ENCODE measurements around the gene KRTAP3-1.
"Not testable (repeated sequence)": the region's sequence is repeated elsewhere in the genome, so short reads cannot be mapped to it uniquely, and the experiment has no call there.

Gene KRTAP3-1

DNA sequence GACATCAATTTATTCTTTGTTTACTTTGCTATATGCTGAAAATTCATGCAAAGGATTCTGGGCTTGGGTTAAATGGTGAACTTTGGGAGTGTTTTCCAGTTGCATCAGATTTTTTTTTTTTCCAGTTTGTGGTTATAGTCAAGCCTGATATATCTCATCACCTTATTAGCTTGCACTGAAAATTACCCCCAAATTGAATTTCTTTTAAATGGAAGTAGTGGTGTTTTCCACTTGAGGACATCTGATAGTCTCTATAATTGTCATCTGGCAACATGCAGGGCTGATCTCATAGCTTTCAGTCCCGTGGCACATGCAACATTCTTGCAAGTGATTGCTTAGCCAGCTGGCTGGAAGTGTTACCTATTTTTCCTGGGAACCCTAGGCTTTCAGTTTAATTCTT, 4.7 kb upstream of the KRTAP3-1 start:
- no peak for DNase-seq

DNA sequence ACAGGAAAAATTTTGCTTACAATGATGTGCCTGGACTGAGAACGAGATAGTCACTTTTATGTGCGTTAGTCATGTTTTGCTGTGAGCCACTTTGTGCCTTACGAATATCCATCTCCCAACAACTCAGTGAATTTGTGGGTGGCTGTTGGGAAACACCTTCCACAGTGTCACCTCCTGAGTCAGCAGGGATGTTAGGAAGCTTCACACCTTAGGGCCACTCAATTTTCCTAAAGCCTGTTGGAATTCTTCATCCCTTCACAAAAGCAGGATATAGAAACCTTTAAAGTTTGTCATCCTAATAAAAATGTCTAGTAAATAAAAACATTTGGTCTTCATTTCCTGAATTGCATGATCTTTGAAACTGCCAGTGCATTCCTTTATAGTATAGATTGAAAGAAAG, 4.3 kb upstream of the KRTAP3-1 start:
- DNase-seq, result no peak

DNA sequence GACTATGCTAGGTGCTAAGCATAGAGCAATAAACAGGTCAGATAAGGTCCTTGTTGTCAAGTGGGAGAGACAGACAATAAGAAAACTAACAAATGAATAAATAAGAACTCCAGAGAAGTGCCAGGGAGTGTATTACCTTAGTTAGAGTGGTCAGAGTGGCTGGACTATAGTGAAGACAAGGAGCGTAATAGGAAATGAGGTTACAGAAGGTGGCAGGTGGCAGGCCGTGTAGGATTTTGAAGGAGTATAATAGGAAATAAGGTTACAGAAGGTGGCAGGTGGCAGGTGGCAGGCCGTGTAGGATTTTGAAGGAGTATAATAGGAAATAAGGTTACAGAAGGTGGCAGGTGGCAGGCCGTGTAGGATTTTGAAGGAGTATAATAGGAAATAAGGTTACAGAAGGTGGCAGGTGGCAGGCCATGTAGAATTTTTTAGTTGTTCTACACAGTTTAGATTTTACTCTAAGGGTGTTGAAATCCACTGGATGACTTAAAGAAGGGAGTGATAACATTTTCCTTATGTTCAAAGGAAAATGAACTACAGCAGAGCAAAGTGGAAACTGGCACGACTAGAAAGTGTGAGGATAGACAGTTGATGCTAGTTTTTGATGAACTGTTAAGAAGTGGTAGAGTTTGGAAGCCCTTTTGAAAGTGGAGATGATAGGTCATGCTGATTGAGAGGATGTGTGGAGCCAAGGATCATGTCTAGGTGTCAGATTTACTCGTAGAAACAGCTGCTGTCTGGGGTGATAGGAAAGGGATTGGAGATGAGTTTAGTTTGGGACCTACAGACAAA, 3.6 kb upstream of the KRTAP3-1 start:
- DNase-seq, result no peak

DNA sequence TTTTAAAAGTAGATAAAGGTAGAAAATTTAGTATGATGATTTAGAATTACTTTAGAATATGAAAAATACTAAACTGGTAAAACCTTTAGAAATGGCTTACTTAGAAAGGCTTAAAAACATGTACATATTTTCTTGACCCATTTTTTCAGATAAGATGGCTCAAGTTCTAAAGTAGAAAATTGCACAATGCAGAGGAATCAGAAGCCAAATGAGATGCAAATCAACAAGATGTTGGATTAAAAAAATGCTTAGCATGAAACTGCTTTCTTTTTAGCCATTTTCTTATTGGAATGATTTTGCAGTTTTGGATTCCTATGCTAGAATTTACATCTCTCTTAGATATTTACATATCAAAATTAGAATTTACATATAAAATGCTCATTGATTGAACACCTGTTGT, 1.5 kb upstream of the KRTAP3-1 start:
- DNase-seq, result no peak

DNA sequence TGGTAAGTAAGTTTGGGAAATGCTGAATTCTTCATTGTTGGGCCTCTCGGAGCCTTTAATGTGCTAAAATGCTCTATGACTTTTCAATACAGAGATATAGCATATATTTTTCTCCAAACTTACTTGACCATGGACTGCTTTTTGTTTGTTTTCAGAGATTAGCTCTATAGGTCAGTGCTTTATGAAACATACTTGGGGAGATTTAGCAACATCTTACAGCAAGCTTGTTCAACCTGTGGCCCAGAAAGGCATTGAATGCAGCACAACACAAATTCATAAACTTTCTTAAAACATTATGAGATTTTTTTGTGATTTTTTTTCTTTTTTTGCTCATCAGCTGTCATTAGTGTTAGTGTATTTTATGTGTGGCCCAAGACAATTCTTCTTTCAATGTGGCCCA, 1.0 kb upstream of the KRTAP3-1 start:
- DNase-seq, result no peak

DNA sequence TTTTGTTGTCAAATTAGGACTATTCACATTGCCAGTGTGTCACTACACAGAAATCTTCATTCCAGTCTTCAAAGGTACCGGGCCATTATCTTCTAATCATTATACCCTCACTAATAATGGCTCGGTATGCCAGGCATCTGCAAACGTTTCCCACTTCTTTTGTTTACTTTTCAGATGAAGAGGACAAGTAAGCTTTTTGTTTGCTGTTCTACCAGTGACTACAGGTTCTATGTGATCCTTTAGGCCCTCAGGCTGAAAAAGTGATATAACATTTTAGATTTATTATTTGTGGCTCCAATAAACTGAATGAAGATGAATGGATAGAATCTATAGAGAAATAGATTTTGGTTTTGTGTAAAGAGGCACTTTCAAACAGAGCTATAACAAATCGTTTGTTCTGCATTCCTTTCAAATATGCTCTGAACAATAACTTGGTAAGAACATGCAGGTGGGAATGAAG, 403 bp upstream of the KRTAP3-1 start:
- DNase-seq, result no peak

DNA sequence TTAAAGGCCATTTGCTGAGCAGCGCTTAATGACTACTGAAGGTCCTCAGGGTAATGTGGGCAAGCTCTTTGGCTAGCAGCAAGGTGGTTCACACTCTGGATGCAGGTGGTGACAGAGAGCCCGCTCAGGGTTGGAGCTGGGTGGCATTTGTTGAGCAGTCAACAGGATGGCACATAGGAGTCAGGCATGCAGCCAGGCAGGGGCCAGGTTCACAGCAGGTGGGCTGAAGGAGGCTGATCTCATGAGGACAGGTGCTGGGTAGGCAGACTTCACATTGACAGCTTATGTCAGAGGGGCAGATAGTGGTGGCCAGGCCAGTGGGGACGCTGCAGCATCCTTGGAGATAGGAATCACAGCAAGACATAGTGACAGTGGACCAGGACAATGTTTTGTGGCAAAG, 4.5 kb downstream of the KRTAP3-1 start:
- no peak for DNase-seq

DNA sequence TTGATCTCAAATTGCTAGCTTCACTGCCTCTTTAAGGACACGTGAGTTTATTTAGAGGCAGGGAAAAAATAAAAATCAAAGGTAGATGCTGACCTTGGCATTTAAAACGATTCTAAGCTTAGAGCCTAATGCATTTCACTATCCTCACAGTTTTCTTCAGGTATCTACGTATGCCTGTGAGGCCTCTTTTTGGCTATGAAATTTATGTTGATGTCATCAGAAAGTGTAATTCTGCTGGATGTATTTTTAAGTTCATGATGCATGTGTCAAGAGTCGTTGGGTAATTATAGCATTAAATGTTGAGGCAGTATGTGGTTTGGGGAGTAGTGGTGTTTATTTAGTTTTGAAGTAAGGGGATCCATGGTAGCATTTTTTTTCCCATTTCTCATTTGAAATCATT, 5.0 kb downstream of the KRTAP3-1 start:
- no peak for DNase-seq

DNA sequence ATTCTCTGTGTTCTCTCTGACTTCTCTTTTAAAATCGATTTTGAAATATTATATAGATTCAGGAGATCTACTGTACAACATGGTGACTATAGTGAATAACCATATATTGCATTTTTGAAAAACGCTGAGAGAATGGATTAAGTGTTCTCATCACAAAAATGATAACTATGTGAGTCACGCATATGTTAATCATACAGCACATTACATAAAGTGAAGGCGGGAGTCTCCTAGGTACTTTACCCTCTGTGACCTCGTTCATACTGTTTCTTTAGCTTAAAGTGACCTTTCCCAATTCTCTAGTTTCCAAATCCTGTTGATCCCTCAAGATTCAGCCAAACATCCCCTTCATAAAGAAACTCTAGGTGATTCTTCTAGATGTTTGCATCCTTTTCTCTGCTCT, 6.1 kb downstream of the KRTAP3-1 start:
- no peak for DNase-seq

DNA sequence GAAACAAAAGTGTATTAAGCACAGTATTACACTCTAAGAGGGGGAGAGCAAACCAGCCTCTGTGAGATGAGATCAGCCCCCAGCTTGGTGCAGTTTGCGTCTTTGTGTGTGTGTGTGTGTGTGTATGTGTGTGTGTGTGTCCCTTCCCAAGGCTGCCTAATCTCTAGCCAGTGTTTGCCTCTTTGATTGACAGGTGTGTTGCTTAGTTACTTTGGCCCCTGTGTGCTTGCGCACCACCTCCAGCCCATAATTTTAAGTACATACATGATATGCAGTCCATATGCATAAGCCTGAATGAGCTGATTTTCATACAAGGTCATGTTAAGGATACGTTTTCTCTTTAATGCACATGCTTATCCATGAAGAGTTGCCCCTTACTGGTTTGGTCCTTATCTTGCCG, 7.1 kb downstream of the KRTAP3-1 start:
- DNase-seq, result no peak

DNA sequence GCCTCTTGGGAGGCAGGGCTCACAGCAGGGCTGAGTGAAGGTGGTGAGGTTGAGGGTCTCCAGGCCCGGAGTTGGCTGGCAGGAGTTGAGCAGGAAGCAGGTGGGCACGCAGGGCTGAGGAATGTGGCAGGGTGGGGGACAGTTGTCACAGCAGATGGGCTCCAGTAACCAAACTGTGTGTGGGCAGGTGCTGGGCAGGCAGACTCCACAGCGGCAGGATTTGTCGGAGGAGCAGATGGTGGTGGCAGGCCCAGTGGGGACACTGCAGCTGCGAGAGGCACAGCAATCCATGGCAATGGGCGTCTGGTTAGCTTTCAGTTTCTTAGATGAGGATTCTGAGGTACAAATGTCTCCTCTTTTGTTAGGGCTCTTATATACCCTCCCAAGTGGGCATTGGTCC, 9.4 kb downstream of the KRTAP3-1 start, which contains the start of gene KRTAP3-2:
KRTAP3-2 (minus strand) TSS at position 344 of the 400 bp plus-strand sequence; CDS start at position 291, 53 bp downstream.
- not testable (repeated sequence) for DNase-seq

DNA sequence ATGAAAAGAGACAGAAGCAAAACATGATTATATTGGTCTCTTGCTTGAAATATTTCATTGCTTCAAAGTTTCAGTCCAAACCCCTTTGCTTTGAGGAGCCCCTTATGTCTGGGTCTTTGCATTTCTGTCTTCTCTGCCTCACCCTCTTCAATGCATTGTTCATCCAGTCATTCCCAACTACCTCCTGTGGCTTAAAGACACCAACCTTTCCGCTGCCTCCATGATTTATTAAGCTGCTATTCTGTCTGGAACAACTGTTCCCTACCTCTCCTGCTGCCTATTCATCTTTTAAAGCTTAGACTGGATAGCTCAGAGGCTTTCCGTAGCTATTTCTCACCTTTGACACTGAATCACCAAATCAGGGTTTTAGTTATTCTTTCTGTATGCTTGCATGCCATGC, 11.6 kb downstream of the KRTAP3-1 start:
- DNase-seq, result no peak

DNA sequence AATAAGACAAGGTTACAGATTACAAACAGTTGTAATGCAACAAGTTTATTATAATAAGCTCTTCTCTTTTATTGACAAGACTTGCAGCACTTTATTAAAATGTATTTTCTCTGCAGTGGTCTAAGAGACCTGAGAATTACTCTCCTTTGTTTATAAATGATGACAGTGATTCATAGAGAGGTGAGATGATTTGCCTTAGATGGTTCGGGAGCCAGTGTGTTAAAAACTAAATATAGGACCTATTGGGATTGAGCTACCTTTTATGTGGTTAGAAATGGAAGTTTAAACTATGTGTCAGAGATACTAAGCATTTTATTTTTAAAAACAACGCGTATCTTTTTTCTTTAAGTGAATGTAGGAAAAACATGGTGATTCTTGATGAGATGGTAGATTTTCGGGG, 12.1 kb downstream of the KRTAP3-1 start:
- DNase-seq, result no peak

DNA sequence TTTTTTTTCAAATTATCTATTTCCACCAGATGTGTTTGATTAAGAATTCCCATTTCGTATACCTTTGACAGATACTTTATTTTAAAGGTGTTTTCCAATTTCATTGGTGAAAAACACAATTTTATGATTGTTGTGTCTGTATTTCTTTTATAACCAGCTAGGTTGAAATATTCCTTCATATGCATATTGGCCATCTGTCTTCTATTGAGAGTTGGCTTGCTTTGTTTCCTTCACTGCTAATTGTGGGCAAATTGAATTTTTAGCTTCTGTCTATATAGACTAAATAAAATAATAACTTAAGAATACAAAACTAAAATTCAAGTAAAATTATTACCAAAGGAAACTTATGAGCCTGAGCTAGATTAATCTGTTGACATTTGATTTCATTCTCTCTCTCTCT, 13.8 kb downstream of the KRTAP3-1 start:
- DNase-seq, result no peak

DNA sequence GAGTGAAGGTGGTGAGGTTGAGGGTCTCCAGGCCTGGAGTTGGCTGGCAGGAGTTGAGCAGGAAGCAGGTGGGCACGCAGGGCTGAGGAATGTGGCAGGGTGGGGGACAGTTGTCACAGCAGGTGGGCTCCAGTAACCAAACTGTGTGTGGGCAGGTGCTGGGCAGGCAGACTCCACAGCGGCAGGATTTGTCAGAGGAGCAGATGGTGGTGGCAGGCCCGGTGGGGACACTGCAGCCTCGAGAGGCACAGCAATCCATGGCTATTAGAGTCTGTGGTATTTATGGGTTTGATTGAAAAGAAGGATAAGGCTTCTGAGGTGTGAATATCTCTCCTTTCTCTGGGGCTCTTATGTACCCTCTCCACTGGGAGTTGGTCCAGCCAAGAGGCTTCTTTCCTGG, 15.1 kb downstream of the KRTAP3-1 start, which contains the start of gene KRTAP3-3:
KRTAP3-3 (minus strand) TSS at position 326 of the 400 bp plus-strand sequence; CDS start at position 259, 67 bp downstream.
- DNase-seq, result no peak

DNA sequence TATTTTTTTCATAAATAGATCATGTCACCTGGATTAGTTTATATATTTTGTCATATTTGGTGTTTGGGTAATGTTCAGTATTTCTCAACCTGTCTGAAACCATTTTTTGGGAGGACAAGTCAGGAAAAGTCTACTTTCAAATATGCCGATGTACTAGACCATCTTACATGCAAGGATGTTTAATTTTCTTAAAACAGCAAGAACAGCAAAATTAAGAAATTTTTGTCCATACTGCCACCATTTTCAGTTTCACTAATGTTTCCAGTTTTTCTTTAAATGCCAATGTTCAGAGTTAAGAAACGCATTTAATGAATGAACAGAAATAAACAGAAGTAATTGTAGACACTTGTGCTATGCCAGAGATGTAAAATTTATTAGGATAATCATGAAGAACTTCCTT, 15.8 kb downstream of the KRTAP3-1 start:
- no peak for DNase-seq

DNA sequence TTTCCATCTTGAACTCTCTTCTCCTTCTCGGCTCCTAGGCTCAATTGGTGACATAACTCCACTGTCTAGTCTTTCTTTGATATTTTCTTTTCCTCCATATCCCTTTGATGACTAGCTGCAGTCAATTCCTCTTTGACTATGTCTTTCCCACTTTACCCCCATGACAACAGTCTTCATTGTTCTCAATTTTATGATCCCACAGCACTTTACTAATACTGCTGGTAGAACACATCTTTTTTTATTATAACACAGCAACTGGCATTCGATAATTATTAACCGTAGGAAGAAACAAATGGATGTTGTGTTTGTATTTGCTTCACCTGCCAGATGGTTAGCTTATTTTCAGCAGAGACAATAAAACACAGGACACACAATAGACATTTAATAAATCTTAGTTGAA, 16.3 kb downstream of the KRTAP3-1 start:
- no peak for DNase-seq

DNA sequence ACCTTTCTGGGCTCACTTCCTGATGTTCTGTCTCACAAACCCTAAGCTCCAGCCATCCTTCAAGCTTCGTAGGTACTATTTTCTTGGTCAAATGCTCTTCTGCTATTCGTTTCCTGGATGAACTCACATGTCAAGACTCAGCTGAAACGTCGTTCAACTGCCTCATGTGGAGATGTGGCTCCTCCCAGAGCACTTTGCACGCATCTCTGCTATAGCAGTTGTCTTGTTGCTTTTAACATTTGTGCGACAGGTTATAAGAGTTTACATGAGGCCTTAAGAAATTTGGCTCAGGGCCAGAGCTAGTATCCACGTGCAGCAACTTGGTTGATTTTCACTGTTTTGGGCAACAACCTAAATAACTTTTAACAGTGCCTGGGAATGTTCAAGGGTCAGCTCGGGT, 22.0 kb downstream of the KRTAP3-1 start:
- DNase-seq, result no peak

DNA sequence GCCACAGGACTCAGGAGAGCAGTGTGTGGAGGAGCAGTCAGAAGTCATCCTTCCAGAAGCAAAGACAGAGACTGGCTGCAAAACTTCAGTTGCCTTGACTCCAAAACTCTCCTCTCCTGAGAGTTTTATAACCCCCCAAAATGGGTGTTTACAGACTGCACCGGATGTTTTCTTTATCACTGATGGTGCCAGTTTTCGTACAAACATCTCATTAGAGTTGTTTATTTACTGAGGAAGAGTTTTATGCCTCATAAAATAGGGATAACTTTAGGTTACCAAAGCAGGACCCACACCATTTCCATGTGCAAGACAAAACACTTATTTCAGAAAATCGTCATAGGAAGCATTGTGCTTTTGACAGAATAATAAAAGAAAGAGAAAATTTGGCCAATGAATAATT, 24.7 kb downstream of the KRTAP3-1 start, which contains the start of gene KRT40:
KRT40 (minus strand) TSS at position 101 of the 400 bp plus-strand sequence; CDS start at position 48, 53 bp downstream.
- DNase-seq, result no peak

DNA sequence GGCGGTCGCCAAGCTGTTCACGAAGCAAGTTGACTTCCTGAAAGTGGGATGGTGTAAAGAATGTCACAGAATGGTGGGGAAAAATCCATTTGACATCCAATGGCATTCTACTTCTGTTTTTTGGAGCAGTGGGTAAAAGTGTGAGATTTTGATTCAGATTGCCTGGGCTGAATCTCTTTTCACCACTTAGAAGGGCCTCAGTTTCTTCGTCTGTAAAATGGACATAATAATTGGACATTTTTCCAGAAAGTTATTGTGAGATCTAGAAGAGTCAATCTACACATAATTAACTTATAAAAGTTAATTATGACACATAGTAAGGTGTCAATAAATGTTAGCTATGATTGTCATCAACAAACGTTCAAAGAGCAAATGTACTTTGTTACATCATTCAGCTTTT, 27.8 kb downstream of the KRTAP3-1 start:
- DNase-seq, result no peak

DNA sequence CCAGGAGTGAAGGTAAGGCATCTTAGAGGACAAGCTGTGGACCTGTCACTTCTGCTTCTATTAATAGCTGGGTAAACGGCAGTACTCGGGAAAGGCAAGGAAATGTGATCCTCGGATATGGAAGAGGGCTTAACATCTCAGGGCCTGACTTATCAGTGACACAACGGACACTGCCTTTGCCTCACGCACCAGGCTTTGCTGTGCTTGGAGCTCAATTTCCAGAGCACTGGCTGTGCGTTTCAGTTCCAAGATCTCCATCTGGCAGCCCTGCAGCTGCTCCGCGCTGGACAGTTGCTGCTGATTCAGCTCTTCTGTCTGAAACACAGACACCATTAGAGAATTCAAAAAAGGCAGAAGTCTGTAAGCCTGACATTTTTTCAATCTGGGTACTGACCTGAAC, 28.3 kb downstream of the KRTAP3-1 start:
- DNase-seq, result no peak

DNA sequence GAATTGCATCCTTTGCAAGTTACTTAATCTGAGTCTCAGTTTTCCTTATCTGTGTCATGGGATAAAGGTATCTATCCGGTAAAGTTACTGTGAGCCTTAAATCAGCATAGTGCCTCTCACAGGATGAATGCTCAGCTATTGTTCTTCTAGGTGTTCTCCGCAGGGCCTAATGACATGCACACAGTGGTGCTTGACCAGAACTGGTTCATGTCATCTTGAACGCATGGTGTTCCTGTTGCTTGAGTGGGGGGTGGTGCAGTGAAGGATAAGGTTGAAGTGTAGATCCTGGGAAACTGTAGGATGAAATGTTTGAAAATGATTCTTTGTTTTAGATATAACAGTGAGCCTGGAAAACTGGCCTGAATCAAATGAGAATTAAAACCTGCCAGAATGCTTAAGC, 28.8 kb downstream of the KRTAP3-1 start:
- no peak for DNase-seq

DNA sequence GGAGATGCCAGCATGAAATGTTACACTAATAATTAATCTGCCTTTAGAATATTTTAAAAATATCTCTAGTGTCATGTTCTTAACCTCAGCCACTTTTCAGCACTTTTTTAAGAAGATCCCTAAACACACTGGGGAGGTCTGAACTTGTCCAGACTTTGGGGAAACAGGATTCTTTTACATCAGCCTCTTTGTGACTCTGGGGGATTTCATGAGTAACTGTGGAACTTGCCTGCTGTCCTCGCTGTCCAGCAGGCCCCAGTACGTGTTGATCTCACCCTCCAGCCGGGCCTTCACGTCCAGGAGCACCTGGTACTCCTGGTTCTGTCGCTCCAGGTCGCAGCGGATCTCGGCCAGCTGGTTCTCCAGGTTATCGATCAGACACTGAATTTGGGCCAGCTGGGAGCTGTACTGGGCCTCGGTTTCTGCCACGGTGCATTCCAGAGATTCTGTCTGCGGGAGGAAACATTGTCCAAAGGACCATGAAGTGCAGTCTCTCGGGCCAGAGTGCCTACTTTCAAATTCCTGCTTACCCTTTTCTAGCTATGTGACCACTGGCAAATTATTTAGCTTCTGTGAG, 30.3 kb downstream of the KRTAP3-1 start:
- no peak for DNase-seq

DNA sequence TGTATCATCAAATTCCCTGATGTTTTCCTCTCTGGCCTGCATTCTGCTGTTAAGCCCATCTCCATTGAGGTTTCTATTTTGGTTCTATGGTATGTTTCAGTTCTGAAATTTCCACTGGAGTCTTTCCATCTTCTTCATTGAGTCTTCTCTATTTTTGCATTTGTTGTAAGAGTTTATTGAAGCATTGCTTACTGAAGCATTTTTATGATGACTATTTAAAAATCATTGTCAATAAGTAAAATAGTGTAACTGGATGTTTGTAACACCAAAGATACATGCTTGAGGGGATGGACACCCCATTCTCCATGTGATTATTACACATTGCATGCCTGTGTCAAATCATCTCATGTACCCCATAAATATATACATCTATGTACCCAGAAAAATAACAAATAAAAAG, 33.4 kb downstream of the KRTAP3-1 start:
- DNase-seq, result no peak
